ENCODE results near the gene ZFYVE19.
"Not testable (repeated sequence)": the region's sequence is repeated elsewhere in the genome, so short reads cannot be mapped to it uniquely, and the experiment has no call there.

Gene ZFYVE19

DNA sequence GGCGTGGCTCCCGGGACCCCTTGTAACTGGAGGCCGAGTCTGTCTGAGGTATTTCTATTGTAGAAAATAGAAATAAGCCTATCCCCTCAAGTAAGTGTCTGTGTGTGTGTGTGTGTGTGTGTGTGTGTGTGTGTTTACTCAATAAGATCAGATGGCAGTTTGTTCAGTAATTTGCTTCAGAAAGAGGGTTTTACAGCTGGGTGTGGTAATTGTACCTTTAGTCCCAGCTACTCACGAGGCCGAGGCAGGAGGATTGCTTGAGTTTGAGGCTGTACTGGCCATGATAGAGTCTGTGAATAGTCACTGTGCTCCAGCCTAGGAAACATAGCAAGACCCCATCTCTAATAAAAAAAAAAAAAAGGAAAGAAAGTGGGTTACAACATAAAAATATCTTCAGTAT lies 45.6 kb downstream of the ZFYVE19 start:
- DNase-seq: no peak

DNA sequence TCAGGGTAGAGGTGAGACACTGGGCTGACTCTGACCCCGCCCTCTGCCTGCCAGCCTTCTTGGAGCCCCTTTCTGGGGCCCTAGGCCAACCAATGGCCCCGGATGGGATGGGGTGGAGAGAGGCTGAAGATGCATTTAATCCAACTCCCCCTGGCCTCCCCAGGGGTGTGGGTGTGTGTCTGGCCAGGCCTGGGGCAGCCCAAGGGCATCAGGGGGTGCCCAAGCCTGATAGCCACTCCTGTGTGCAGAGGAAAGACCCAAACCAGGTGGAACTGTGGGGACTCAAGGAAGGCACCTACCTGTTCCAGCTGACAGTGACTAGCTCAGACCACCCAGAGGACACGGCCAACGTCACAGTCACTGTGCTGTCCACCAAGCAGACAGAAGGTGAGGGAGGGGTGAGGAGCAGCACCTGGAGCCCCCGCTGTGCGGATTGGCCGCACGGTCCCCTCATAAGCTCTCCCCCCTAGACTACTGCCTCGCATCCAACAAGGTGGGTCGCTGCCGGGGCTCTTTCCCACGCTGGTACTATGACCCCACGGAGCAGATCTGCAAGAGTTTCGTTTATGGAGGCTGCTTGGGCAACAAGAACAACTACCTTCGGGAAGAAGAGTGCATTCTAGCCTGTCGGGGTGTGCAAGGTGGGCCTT lies 46.5 kb downstream of the ZFYVE19 start:
- no peak for DNase-seq

DNA sequence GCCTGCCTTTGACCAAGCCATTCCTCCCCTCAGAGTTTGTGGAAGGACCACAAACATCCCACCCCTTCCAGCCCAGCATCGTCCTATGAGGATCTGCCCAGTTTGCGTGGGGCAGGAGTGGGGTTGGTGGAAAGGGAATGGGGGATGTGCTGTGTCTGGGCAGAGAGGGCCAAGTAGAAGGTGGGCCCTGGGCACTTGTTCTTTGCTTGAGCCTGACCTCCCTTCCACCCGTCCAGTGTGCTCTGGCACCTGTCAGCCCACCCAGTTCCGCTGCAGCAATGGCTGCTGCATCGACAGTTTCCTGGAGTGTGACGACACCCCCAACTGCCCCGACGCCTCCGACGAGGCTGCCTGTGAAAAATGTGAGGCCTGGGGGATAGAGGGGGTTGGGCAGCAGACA lies 47.3 kb downstream of the ZFYVE19 start:
- no peak for DNase-seq

DNA sequence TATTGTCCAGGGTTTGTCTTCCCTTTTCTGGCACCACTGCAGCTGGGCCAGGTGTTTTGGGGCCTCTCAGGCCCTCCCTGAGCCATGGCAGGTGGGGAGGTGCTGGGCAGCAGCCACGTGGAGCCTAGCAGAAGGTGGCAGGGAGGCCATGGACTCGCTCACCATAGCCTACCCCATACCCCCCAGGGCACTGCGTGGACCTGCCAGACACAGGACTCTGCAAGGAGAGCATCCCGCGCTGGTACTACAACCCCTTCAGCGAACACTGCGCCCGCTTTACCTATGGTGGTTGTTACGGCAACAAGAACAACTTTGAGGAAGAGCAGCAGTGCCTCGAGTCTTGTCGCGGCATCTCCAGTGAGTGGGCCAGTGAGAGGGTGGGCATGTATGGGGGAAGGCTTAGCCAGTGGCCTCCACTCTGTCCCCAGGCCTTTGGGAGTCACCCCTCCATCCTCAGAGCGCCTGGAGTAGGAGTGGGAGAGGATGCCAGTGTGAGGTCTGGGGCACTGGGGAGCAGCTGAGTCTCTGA lies 48.9 kb downstream of the ZFYVE19 start:
- no peak for DNase-seq

DNA sequence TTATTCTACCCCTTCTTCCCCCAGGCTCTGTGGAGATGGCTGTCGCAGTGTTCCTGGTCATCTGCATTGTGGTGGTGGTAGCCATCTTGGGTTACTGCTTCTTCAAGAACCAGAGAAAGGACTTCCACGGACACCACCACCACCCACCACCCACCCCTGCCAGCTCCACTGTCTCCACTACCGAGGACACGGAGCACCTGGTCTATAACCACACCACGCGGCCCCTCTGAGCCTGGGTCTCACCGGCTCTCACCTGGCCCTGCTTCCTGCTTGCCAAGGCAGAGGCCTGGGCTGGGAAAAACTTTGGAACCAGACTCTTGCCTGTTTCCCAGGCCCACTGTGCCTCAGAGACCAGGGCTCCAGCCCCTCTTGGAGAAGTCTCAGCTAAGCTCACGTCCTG lies 49.9 kb downstream of the ZFYVE19 start:
- no peak for DNase-seq

DNA sequence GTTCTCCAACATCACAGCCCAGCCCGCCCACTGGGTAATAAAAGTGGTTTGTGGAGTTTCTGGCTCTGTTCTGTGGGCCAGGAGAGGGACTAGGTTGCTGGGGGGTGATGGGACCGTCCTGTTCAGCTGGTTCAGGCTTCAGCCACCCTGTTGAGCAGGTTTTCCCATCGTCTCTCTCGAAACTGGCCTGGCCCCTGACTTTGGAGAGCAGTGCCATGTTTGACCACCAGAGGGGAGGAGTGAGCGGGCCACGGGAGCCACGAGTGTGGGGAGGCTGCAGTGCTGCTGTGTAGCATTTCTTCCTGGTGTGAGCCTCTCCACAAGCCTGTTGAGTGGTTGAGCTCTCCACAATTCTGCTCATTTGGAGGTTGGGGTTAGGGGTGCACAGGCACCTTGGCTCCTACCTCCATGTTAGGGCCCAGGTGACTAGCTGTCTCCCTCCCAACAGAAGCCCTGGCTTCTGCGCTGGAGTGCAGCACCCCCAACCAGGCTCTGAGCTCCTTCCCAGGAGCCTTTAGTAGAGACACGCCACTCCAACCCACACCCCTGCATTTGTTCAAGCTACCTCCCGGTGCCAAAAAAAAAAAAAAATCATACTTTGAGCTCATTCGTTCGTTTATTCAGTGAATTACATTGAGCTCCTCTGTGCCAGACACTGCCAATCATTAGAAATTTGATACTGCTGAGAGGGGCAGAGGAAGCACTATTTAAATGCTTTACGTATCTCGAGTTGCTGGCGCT lies 50.9 kb downstream of the ZFYVE19 start:
- DNase-seq: peak; percentile 83

DNA sequence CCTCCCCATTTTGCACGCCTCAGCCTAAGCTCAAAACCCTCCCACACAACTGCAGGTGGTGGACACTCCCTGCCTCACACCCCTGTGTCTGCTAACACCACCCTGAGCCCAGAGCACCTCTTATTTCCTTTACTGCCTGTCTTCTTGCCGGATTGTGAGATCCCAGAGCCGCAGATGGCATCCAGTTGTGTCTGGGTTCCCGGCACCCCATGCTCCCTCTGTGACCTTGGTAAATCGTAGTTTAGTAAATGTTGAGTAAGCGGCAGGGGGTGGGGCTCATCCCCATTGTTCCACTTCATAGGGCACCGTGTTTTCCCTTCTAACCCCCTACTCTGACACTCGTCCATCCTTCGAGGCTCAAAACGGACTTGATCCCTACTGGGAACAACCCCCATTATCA lies 51.8 kb downstream of the ZFYVE19 start:
- no peak for DNase-seq

DNA sequence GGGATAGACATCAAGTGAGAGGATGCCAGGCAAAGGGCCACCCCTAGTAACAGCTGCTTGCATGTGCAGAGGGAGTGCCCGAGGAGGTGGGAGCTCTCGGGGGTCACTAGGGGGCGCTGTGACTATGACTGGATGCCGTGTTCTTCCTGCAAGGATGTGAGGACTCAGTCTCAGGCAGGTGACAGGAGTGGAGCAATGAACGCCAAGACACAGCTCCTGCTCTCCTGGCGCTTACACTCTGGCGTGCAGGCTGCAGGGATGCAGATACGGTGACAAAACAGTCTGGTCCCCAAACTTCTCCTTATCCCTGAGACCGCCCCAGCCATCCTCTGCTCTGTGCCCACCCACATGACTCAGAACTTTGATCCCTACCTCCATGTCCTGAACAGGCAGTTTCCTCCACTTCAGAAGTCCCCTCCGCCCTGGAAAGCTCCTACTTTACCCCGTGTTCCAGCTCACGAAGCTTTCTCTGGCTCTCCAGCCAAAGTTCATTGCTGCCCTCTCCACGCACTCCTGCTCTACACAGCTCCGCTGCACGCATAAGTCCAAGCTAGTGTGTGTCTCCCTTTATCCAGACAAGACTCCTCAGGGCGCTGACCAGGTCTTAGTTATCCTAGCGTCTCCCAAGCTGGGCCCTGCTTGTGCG lies 52.4 kb downstream of the ZFYVE19 start:
- peak; percentile 81 for DNase-seq

DNA sequence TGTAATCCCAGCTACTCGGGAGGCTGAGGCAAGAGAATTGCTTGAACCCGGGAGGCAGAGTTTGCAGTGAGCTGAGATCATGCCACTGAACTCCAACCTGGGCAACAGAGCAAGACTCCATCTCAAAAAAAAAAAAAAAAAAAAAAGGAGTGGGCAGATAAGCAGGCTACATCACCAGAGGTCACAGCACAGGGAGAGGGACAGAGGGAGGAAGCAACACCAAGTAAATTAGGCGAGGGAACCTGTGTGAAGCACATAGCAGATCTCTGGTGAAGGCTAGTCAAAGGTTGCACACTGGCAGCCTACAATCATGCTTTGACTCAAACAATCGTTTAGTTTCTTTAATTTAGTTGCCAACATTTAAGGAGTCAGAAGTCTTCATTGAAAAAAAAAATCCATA lies 54.3 kb downstream of the ZFYVE19 start:
- not testable (repeated sequence) for DNase-seq

DNA sequence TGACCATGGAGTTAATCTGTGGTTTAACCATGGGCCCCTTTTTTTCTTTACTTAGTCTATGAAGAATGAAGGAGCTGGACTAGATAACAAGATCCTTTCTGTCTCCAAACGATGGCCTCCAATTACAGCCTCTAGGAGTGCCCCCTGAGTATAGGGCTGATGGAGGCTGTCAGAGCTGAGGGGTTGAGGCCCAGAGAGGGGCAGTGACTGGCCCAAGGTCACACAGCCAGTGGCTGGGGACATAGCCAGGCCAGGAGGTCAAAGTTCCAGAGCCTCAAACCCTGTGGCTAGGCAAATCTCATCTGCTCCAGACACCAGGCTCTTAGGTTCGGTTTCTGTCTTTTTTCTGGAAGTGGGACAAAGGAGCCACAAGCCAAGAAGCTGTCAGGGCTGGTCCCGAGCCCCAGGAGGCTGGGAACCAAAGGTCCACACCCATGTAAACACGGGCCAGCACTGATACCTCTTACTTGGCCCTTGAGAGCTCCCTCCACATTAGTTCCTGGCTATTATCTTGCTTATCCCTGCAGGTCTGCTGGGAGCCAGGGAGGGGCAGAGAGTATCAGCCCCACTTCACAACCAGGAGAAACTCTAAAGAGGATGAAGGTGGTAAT lies 56.9 kb downstream of the ZFYVE19 start:
- DNase-seq: no peak

Data from suppressor macrophage treated with lipopolysaccharide for 4 hours (primary cell).